ENCODE data around the gene SSR4. TPM values are rescaled to one million over a fixed set of nuclear protein-coding genes. Genes with fewer than 3 reads are reported as not detected.

Gene SSR4
- total RNA-seq, 1 experiment from 2014 or later, result 387 TPM

DNA sequence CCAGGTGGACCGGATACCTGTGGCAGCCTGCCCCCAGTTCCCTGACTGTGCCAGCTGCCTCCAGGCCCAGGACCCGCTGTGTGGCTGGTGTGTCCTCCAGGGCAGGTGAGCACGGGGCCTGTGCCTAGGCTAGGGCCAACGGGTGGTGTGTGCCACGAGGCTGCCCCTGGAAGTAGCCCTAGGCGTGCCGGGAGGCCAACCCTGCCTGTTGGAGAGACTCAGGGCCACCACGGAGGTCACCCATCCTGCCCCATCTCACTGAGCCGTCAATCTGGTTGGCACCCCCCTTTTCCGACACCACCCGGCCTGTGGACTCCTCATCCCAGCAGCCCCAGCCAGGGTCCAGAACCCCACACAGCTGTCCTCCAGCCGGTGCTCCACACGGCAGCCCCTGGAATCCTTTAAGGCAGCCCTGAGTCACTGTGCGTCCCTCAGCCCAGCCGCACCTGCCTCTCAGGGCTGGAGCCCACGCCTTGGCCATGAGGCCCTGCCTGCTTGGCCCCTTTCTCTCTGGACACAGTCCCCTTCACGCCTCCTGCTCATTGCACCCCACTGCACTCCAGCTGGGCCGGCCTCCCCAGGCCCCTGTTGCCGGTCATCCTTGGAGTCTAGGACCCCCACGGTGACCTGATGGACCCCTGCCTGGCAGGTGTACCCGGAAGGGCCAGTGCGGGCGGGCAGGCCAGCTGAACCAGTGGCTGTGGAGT lies 25.2 kb upstream of the SSR4 start:
- no peak for DNase-seq (ENCODE audit: extremely low read depth, low read depth)

DNA sequence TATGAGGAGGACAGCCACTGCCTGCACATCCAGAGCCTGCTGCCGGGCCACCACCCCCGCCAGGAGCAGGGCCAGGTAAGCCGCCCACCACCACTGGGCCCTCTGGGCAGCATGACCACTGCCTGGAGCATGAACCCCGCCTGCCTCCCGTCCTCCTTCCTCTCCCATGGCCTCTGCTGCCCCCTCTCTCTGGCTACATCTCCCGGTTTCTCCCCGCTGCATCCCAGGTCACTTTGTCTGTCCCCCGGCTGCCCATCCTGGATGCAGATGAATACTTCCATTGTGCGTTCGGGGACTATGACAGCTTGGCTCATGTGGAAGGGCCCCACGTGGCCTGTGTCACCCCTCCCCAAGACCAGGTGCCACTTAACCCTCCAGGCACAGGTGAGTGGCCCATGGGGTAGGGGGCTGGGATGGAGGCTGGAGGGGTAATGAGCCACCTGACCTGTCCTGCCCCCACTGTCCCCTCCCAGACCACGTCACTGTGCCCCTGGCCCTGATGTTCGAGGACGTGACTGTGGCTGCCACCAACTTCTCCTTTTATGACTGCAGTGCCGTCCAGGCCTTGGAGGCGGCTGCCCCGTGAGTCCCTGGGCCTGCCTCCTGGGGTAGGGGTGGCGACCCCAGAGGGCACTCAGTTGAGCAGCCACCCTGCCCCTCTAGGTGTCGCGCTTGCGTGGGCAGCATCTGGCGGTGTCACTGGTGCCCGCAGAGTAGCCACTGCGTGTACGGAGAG lies 24.4 kb upstream of the SSR4 start:
- DNase-seq (ENCODE audit: extremely low read depth, low read depth), result no peak

DNA sequence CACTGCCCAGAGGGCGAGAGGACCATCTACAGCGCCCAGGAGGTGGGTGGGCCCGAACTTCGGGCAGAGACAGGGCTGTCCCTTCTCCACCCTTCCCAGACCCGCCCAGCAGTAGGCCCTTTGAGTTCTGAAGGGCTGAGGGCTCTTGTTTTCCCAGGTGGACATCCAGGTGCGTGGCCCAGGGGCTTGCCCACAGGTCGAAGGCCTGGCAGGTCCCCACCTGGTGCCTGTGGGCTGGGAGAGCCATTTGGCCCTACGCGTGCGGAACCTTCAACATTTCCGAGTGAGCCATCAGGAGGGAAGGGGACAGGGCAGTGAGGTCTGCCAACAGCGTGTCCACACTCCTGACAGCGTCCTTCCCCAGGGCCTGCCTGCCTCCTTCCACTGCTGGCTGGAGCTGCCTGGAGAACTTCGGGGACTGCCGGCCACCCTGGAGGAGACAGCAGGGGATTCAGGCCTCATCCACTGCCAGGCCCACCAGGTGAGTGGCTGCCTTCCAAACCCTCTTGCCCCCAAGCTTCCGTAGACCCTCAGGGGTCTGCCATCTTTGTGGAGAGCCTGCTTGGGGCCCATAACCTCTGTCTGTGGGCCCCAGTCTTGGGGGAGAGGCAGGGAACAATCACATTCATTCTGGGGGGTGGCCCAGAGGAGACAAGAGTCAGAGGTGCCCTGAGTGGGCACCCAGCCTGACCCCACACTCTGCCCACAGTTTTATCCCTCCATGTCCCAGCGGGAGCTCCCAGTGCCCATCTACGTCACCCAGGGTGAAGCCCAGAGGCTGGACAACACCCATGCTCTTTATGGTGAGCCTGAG lies 23.7 kb upstream of the SSR4 start:
- no peak for DNase-seq (ENCODE audit: extremely low read depth, low read depth)

DNA sequence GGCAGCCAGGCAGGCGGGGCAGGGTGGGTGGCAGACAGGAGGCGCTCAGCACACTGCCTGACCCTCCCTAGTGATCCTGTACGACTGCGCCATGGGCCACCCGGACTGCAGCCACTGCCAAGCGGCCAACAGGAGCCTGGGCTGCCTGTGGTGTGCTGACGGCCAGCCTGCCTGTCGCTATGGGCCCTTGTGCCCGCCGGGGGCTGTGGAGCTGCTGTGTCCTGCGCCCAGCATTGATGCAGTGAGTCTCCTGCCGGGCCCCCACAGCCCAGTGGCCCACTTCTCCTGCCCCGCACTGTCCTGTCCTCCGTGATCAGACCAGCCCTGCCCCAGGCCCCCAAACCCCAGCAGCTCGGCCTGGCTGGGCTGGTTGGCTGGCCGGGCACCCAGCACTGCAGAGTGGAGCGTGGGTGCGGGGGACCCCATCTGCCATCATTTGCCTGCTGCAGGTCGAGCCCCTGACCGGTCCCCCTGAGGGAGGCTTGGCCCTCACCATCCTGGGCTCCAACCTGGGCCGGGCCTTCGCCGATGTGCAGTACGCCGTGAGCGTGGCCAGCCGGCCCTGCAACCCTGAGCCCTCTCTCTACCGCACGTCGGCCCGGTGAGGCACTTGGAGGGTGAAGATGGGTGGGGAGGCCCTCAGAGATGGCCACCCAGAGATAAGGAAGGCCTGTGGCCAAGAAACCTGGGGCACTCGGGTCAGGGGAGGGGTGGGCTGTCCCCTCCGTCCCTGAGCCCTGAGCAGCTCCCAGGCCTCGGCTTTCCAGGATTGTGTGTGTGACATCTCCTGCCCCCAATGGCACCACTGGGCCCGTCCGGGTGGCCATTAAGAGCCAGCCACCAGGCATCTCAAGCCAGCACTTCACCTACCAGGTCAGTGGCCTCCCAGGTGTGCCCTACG lies 22.8 kb upstream of the SSR4 start:
- no peak for DNase-seq (ENCODE audit: extremely low read depth, low read depth)

DNA sequence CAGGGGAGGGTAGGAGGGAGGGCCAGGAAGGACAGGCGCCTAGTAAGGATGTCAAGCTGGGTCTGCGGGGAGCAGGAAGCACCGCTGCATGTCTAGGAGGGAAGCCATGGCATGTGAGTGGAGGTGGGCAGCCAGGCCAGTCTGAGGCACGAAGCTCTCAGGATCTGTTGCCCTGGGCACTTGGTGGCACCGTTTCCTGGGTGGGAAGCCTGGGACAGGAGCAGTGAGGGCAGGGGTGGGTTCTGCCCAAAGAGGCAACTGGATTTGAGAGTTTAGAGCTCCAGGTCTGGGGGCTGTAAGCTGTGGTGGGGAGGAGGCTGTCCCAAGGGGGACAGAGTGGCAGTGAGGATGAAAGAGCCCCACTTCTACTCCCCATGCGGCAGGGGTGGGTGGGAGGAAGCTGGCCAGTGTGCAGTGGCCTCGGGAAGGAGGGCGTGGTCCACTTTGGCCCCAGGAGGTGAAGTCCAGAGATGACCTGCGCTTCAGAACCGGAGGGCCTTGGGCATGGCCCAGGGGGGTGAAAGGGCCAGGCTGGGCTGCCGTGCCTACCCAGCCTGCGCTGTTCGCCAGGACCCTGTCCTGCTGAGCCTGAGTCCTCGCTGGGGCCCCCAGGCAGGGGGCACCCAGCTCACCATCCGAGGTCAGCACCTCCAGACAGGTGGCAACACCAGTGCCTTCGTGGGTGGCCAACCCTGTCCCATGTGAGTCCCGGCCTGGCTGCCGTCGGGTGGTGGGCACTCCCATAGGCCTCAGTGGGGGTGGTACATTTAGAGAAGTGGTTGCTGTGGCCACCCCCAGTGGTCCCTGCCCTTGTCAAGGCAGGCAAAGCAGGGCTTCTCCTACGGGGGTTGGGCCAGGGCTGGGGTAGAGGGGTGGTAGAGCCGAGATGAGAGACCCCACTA lies 21.9 kb upstream of the SSR4 start:
- no peak for DNase-seq (ENCODE audit: extremely low read depth, low read depth)

DNA sequence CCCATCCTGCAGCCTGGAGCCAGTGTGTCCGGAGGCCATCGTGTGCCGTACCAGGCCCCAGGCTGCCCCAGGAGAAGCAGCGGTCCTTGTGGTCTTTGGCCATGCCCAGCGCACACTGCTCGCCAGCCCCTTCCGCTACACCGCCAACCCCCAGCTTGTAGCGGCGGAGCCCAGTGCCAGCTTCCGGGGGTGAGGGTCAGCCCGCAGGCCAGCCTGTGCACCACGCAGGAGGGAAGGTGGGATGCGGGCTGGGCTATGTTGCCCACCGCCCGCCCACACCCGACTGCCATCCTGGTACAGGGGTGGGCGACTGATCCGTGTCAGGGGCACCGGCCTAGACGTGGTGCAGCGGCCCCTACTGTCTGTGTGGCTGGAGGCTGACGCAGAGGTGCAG lies 21.3 kb upstream of the SSR4 start:
- DNase-seq (ENCODE audit: extremely low read depth, low read depth), result no peak

DNA sequence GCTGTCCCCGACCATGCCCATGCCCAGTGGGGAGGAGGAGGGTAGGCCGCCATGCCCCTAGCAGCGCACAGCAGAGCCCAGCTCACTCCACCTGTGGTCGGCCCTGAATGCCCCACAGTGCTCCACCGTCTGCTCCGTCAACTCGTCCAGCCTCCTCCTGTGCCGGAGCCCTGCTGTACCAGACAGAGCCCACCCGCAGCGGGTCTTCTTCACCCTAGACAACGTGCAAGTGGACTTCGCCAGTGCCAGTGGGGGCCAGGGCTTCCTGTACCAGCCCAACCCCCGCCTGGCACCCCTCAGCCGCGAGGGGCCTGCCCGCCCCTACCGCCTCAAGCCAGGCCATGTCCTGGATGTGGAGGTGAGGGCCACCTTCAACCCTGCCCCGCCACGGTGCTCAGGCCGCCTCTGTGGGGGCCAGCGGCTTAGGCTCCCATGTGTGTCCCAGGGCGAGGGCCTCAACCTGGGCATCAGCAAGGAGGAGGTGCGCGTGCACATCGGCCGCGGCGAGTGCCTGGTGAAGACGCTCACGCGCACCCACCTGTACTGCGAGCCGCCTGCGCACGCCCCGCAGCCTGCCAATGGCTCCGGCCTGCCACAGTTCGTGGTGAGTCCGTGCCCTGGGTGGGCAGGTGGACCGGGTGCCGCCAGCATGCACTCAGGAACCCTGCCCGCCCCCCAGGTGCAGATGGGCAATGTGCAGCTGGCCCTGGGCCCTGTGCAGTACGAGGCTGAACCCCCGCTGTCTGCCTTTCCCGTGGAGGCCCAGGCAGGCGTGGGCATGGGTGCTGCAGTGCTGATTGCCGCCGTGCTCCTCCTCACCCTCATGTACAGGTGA lies 20.5 kb upstream of the SSR4 start:
- no peak for DNase-seq (ENCODE audit: extremely low read depth, low read depth)

DNA sequence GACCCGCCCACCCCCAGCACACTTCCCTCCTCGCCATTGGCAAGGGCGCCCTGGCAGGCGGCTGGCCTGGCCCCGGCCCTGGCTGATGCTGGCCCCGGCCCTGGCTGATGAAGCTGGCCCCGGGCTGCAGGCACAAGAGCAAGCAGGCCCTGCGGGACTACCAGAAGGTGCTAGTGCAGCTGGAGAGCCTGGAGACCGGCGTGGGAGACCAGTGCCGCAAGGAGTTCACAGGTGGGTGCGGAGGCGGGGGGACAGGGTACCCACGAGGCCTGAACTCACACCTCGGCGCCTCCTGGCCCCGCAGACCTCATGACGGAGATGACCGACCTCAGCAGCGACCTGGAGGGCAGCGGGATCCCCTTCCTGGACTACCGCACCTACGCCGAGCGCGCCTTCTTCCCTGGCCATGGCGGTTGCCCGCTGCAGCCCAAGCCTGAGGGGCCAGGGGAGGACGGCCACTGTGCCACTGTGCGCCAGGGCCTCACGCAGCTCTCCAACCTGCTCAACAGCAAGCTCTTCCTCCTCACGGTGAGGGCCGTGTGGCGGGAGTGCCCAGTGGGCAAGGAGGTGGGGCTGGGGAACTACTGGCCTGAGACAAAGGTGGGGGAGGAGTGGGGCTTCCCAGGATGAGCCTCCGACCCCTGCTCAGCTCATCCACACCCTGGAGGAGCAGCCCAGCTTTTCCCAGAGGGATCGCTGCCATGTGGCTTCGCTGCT lies 19.7 kb upstream of the SSR4 start:
- no peak for DNase-seq (ENCODE audit: extremely low read depth, low read depth)

DNA sequence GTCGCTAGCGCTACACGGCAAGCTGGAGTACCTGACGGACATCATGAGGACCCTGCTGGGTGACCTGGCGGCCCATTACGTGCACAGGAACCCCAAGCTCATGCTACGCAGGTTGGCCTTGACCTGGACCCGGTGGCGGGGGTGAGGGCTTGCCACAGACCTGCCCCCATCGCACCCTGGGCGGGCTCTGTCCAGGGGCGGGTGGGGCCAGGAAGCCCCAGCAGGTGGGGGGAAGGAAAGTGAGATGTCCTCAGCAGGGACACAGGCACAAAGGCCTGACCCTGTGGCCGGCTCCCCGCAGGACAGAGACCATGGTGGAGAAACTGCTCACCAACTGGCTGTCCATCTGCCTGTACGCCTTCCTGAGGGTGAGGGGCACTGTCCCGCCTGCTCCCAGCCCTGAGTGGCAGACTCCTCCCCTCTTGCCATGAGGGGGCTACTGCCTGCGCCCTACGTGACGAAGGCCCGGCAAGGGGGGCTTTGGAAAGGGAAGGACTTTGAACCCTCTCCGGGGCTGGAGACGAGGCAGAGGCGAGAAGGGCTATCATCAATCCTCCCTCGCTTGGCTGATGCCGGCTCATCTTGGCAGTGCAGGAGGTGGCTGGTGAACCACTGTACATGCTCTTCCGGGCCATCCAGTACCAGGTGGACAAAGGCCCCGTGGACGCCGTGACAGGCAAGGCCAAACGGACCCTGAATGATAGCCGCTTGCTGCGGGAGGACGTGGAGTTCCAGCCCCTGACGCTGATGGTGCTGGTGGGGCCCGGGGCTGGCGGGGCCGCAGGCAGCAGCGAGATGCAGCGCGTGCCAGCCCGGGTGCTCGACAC lies 19.0 kb upstream of the SSR4 start:
- no peak for DNase-seq (ENCODE audit: extremely low read depth, low read depth)

DNA sequence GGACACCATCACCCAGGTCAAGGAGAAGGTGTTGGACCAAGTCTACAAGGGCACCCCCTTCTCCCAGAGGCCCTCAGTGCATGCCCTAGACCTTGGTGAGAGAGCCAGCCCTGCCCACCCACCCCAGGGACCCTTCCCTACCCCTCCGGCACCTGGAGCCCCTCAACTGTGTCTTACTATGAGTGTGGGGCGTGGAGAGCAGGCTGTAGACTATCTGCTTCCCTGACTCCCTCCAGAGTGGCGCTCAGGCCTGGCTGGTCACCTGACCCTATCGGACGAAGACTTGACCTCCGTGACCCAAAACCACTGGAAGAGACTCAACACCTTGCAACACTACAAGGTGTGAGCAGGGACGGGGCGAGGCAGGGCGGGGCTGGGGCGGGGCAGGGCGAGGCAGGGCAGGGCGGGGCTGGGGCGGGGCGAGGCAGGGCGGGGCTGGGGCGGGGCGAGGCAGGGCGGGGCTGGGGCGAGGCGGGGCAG lies 18.3 kb upstream of the SSR4 start:
- DNase-seq (ENCODE audit: extremely low read depth, low read depth), result no peak

DNA sequence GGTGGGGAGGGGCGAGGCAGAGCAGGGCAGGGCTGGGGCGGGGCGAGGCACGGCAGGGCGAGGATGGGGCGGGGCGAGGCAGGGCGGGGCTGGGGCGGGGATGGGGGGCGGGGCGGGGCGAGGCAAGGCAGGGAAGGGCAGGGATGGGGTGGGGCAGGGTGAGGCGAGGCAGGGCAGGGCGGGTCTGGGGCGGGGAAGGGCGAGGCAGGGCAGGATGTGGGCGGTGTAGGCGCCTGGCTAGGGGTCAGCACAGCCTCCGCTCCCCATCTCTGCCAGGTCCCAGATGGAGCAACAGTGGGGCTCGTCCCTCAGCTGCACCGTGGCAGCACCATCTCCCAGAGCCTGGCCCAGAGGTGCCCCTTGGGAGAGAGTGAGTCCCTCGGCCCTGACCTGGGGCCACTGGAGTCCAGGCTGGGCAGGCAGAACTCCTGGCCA lies 17.8 kb upstream of the SSR4 start:
- no peak for DNase-seq (ENCODE audit: extremely low read depth, low read depth)

DNA sequence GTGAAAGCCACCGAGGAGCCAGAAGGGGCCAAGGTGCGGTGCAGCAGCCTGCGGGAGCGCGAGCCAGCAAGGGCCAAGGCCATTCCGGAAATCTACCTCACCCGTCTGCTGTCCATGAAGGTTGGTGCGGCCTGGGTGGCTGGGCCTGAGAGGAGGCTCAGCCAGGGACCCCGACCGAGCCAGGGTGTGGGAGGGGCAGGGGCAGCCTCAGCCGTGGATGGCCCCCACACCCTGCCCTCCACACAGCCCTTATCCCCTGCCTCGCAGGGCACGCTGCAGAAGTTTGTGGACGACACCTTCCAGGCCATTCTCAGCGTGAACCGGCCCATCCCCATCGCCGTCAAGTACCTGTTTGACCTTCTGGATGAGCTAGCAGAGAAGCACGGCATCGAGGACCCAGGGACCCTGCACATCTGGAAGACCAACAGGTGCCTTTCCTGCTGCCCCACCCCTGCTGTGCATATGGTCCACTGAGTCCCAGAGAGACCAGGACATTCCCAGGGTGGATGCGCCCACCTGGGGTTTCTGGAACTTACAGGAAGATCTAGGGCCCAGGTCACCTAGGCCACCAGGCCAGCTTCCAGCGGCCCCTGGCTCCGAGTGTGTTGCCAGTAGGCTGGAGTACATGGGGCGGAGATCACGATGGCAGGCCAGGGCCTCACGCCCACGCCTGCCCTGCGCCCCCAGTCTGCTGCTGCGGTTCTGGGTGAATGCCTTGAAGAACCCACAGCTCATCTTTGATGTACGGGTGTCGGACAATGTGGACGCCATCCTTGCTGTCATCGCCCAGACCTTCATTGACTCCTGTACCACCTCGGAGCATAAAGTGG lies 17.0 kb upstream of the SSR4 start:
- no peak for DNase-seq (ENCODE audit: extremely low read depth, low read depth)

DNA sequence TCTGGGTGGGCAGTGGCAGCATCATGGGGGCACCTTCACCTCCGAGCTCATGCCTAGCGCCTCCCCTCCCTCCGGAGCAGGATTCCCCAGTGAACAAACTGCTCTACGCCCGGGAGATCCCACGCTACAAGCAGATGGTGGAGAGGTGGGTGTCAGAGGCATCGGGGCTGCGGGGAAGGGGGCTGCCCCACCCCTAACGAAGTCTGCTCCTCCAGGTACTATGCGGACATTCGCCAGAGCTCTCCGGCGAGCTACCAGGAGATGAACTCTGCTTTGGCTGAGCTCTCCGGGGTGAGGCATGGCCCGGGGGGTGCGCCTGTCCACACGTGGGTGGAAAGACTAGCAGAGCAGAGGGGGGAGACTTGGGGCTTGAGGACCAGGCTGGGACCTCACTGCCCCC lies 16.3 kb upstream of the SSR4 start:
- no peak for DNase-seq (ENCODE audit: extremely low read depth, low read depth)

DNA sequence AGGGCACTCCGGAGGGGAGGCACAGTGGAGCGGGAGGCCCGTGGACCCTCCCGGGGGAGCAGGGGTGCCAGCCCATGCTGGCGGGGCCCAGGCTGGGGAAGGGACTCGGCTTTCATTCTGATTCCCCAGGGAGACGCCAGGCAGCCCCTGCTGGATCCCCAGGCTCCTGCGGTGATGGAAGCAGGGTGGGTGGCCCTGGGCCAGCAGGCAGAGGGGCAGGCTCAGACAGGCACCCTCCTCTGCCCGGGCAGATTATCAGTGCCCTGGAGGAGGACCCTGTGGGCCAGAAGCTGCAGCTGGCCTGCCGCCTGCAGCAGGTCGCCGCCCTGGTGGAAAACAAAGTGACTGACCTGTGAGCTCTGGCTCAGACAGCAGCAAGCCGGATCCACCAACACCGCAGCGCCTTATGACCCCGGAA lies 15.8 kb upstream of the SSR4 start:
- no peak for DNase-seq (ENCODE audit: extremely low read depth, low read depth)

DNA sequence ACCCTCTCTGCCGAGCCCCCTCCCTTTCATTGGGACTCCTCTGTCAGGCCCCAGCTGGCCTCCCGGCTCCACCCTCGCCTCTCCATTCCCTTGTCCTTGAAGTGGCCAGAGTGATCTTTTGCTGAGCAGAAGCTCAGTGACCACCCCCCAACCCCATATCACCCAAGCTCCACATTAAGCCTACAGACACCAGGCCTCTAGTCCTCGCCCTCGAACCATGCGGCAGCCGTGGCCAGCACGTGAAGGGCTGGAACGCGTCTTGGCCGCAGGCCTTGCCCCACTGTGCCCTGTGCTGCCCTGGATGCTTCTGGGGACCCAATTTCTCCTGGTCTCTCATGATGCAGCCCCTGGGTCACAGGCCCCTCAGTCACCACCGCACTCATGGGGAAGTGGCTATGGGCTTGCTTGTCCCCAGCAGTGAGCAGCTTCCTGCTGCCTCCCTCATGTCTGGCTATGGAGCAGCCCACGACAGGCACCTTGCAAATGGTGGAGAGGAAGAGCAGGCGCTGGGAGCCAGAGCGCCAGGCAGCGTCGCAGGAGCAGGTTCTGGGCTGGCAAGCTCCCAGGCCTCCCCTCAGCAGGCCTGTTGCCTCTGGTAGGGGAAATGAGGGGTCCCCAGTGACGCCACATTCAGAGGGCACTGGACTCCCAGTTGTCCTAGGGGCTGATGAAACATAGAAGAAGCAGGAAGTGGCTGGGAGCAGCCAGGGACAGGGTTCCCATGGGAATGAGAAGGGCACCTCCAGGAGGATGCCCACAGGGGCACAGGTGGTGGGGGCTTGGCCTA lies 14.4 kb upstream of the SSR4 start:
- no peak for DNase-seq (ENCODE audit: extremely low read depth, low read depth)

All from NCI-H460 (cell line).